Neural progenitor cell (in vitro differentiated cells): ENCODE results near the gene GPRC5D. TPM values are rescaled to one million over a fixed set of nuclear protein-coding genes. Genes with fewer than 3 reads are reported as not detected.

Source experiments
- DNase-seq: peaks from one replicate; pipeline ENCODE4 v3.0.0-alpha.2; 2016; ENCODE audit warnings: low spot score
- H2AFZ ChIP-seq: fragments of 200-600 bp; sonication (generic); replicated peaks from 2 replicates; pipeline ENCODE4 v1.6.1; 2016; ENCODE audit warnings: antibody characterized with exemption
- H3F3A ChIP-seq: fragments of 200-600 bp; sonication (generic); 2 replicates; pipeline ENCODE4 v1.6.1; 2016; ENCODE audit warnings: antibody characterized with exemption, low read depth
- H3K27ac ChIP-seq: fragments of 200-600 bp; sonication (generic); 2 replicates; pipeline ENCODE4 v1.5.1; 2016; ENCODE audit warnings: mild to moderate bottlenecking
- H3K27me3 ChIP-seq: fragments of 200-600 bp; sonication (generic); 2 replicates; pipeline ENCODE4 v1.6.1; 2016; ENCODE audit warnings: mild to moderate bottlenecking, moderate library complexity
- H3K36me3 ChIP-seq: fragments of 200-600 bp; sonication (generic); 2 replicates; pipeline ENCODE4 v1.5.1; 2016
- H3K4me1 ChIP-seq: fragments of 200-600 bp; sonication (generic); 2 replicates; pipeline ENCODE4 v1.6.1; 2016; ENCODE audit warnings: mixed run types
- H3K4me2 ChIP-seq: fragments of 200-600 bp; sonication (generic); 2 replicates; pipeline ENCODE4 v1.6.1; 2016
- H3K4me3 ChIP-seq: fragments of 200-600 bp; sonication (generic); 2 replicates; pipeline ENCODE4 v1.5.1; 2016
- H3K79me2 ChIP-seq: fragments of 200-600 bp; sonication (generic); 2 replicates; pipeline ENCODE4 v1.6.1; 2016; ENCODE audit warnings: low read depth
- H3K9ac ChIP-seq: fragments of 200-600 bp; sonication (generic); 2 replicates; pipeline ENCODE4 v1.6.1; 2016
- H3K9me3 ChIP-seq: fragments of 200-600 bp; sonication (generic); 2 replicates; pipeline ENCODE4 v1.5.1; 2016; ENCODE audit warnings: low read depth
- H4K20me1 ChIP-seq: fragments of 200-600 bp; sonication (generic); 2 replicates; pipeline ENCODE4 v1.6.1; 2016; ENCODE audit warnings: low read depth
- H3K27ac Mint-ChIP-seq: 3 replicates; pipeline ENCODE4 v1.8.0; 2021; ENCODE audit warnings: mixed read lengths
- H3K27me3 Mint-ChIP-seq: 2 replicates; pipeline ENCODE4 v1.8.0; 2022; ENCODE audit warnings: low read depth, mild to moderate bottlenecking, inconsistent platforms, moderate library complexity, mixed read lengths; ENCODE audit not compliant: insufficient read depth
- H3K36me3 Mint-ChIP-seq: 3 replicates; pipeline ENCODE4 v1.8.0; 2021; ENCODE audit warnings: mixed read lengths
- H3K4me1 Mint-ChIP-seq: 3 replicates; pipeline ENCODE4 v1.8.0; 2021; ENCODE audit warnings: mixed read lengths
- H3K4me3 Mint-ChIP-seq: 3 replicates; pipeline ENCODE4 v1.8.0; 2021; ENCODE audit warnings: mild to moderate bottlenecking, moderate library complexity, mixed read lengths
- H3K9me3 Mint-ChIP-seq: 3 replicates; pipeline ENCODE4 v1.8.0; 2020; ENCODE audit warnings: mixed read lengths
- EZH2 ChIP-seq: fragments of 200-600 bp; sonication (generic); IDR thresholded peaks from 2 replicates; pipeline ENCODE4 v1.6.1; 2017; ENCODE audit warnings: antibody characterized with exemption, mild to moderate bottlenecking, moderate library complexity
- EZH2phosphoT487 ChIP-seq: fragments of 200-600 bp; sonication (generic); IDR thresholded peaks from 2 replicates; pipeline ENCODE4 v1.6.1; 2017; ENCODE audit warnings: antibody characterized with exemption
- total RNA-seq: library from RNA; depleted of rRNA; stranded (reverse); fragments of >200 nt; gene quantifications from 2 replicates; pipeline ENCODE4 v1.2.3, GENCODE V29; 2015; ENCODE audit warnings: low replicate concordance
- TF ChIP-seq, protein P1 (sequence below): fragments of 200-600 bp; sonication (generic); IDR thresholded peaks from 2 replicates; pipeline ENCODE4 v1.5.1; 2017; ENCODE audit warnings: antibody characterized with exemption, mild to moderate bottlenecking

GPRC5D gene
- total RNA-seq, 1 donor from 2014 or later = not detected

GRCh38 chr12:12965836-12966235, 13.9 kb upstream of the GPRC5D start:
- H3K4me2 ChIP-seq = no peak overlapping the region
- no peak overlapping the region for H3K4me3 Mint-ChIP-seq
- H3K27me3 ChIP-seq = no peaks in the 10 kb centered on the region

GRCh38 chr12:12964255-12964654, 12.3 kb upstream of the GPRC5D start:
- Mint-ChIP-seq H3K27me3 (no peaks in the 10 kb centered on the region), H3K27ac (no peak overlapping the region), H3K9me3 (no peaks in the 10 kb centered on the region), H3K4me1 (peaks cover 5% of the 10 kb centered on the region), H3K36me3 (peaks cover 2% of the 10 kb centered on the region), H3K4me3 (no peak overlapping the region)
- Histone ChIP-seq H3K27ac (no peak overlapping the region), H3K9ac (no peak overlapping the region), H3K36me3 (no peaks in the 10 kb centered on the region), H3K4me2 (no peak overlapping the region), H3K79me2 (no peaks in the 10 kb centered on the region), H3F3A (no peaks in the 10 kb centered on the region), H2AFZ (no peak overlapping the region), H3K9me3 (no peaks in the 10 kb centered on the region), H3K4me3 (no peak overlapping the region), H3K4me1 (no peaks in the 10 kb centered on the region), H4K20me1 (no peaks in the 10 kb centered on the region), H3K27me3 (no peaks in the 10 kb centered on the region)
- no peak for TF ChIP-seq EZH2
- TF ChIP-seq EZH2phosphoT487 = no peak
- TF ChIP-seq, protein P1, sequence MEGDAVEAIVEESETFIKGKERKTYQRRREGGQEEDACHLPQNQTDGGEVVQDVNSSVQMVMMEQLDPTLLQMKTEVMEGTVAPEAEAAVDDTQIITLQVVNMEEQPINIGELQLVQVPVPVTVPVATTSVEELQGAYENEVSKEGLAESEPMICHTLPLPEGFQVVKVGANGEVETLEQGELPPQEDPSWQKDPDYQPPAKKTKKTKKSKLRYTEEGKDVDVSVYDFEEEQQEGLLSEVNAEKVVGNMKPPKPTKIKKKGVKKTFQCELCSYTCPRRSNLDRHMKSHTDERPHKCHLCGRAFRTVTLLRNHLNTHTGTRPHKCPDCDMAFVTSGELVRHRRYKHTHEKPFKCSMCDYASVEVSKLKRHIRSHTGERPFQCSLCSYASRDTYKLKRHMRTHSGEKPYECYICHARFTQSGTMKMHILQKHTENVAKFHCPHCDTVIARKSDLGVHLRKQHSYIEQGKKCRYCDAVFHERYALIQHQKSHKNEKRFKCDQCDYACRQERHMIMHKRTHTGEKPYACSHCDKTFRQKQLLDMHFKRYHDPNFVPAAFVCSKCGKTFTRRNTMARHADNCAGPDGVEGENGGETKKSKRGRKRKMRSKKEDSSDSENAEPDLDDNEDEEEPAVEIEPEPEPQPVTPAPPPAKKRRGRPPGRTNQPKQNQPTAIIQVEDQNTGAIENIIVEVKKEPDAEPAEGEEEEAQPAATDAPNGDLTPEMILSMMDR = no peak
- no peak for DNase-seq

More at GRCh38 chr12:12965836-12966235, 13.9 kb upstream of the GPRC5D start:
- Mint-ChIP-seq H3K36me3 (peaks cover 2% of the 10 kb centered on the region), H3K27ac (no peak overlapping the region), H3K27me3 (no peaks in the 10 kb centered on the region), H3K4me1 (peaks cover under 1% of the 10 kb centered on the region), H3K9me3 (no peaks in the 10 kb centered on the region)
- H3K79me2 ChIP-seq = no peaks in the 10 kb centered on the region
- H3K4me3 ChIP-seq = no peak overlapping the region
- no peaks in the 10 kb centered on the region for H3F3A ChIP-seq
- H3K9ac ChIP-seq = no peak overlapping the region
- H3K27ac ChIP-seq = no peak overlapping the region
- no peaks in the 10 kb centered on the region for H3K9me3 ChIP-seq
- no peak overlapping the region for H2AFZ ChIP-seq
- no peak for DNase-seq
- H4K20me1 ChIP-seq = no peaks in the 10 kb centered on the region
- TF ChIP-seq EZH2 = no peak
- no peak for TF ChIP-seq EZH2phosphoT487
- TF ChIP-seq, protein P1 = no peak
- no peaks in the 10 kb centered on the region for H3K36me3 ChIP-seq
- H3K4me1 ChIP-seq = no peaks in the 10 kb centered on the region

- Histone ChIP-seq H3K36me3 (no peaks in the 10 kb centered on the region), H3K9me3 (no peaks in the 10 kb centered on the region), H2AFZ (no peak overlapping the region), H3K27me3 (no peaks in the 10 kb centered on the region), H3K4me1 (no peaks in the 10 kb centered on the region), H3K27ac (no peak overlapping the region), H3F3A (no peaks in the 10 kb centered on the region), H3K79me2 (no peaks in the 10 kb centered on the region), H3K9ac (no peak overlapping the region), H3K4me3 (no peak overlapping the region), H3K4me2 (no peak overlapping the region), H4K20me1 (no peaks in the 10 kb centered on the region)
- Mint-ChIP-seq H3K4me3 (no peak overlapping the region), H3K9me3 (no peaks in the 10 kb centered on the region), H3K27ac (no peak overlapping the region), H3K36me3 (no peaks in the 10 kb centered on the region), H3K27me3 (no peaks in the 10 kb centered on the region), H3K4me1 (peaks cover 5% of the 10 kb centered on the region)
- DNase-seq = no peak
- TF ChIP-seq EZH2 = no peak
- TF ChIP-seq, protein P1 = no peak
- no peak for TF ChIP-seq EZH2phosphoT487
These were observed 8.8 kb upstream of the GPRC5D start for GRCh38 chr12:12960639-12961209.
